ENCODE results near the gene PHTF1.

GRCh38 chr1:113768916-113769600 lies 9.8 kb upstream of the PHTF1 start:
- TF ChIP-seq CTCF (IDR thresholded peaks at IDR 0.05; ENCODE audit: low read length) (no peak), EZH2 (IDR thresholded peaks at IDR 0.05; ENCODE audit: borderline replicate concordance, low read length) (no peak)

Data from OCI-LY1 (cell line).